HG03442 (cell line): Measurements from ENCODE around the gene PRR3.

ENCODE experiments used
- ATAC-seq: cut with Tn5 transposase; IDR thresholded peaks from one replicate; pipeline ENCODE4 v1.9.1; 2021; ENCODE audit warnings: mild to moderate bottlenecking, moderate library complexity; ENCODE audit not compliant: unreplicated experiment

PRR3 gene

DNA sequence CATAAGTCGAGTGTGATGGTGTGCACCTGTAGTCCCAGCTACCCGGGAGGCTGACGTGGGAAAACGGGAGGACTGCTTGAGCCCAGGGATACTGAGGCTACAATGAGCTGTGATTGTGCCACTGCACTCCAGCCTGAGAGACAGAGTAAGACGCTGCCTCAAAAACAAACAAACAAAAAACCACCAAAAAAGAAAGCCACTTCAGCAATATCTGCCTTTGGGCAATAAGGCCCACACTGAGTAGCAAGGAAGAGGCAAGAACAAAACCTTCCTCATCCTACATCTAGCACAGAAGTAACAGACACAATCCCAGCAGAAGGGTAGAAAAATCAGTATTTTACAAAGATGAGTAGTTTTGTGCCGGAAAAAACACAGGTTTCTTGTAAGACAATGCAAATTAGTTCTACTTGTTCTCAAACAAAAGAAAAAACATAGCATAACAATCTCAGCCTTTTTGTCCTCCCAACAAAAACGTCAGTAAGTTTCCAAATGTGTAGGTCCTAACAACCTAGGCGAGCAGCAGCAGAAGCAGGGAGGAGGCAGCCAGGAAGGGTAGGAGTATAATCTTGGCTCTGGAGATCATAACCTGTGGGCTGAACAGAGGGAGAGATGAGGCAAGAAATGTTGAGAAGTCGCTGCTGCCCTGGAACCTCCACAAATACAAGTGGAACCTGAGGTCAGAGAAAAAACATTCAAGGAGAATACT, 54.2 kb downstream of the PRR3 start:
- ATAC-seq = no peak

DNA sequence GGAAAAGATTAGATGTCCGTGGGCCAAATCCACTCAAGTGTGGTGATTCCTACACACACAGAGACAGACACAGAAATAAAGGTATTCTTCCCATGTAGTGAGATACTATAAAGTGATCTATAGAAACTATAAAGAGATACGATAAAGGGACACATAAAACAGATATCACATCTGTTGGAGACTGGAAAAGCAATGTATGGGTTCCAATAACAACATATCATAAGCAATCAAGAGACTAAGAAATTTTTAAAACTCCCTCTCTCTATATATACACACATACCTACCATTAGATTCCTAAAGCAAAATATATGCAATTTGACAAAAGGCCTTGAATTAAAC, 54.7 kb downstream of the PRR3 start:
- no peak for ATAC-seq

DNA sequence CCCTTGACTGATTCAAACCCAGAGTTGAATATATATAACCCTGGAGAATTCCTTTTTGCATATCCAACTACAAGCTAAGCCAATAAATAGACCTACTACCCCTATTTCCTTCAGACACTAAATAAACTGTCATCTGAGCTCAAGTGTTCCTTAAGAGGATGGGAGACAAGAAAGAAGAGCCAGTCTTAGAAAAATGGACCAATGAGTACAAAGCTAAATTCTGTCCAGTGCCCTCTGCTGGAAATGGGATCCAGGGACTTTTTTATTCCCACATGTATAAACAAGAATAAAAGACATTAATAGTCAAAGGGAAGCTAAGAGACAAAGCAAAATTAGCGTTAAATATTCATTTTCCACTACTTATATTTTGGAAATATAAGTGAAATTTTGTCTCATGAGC, 55.1 kb downstream of the PRR3 start:
- no peak for ATAC-seq

DNA sequence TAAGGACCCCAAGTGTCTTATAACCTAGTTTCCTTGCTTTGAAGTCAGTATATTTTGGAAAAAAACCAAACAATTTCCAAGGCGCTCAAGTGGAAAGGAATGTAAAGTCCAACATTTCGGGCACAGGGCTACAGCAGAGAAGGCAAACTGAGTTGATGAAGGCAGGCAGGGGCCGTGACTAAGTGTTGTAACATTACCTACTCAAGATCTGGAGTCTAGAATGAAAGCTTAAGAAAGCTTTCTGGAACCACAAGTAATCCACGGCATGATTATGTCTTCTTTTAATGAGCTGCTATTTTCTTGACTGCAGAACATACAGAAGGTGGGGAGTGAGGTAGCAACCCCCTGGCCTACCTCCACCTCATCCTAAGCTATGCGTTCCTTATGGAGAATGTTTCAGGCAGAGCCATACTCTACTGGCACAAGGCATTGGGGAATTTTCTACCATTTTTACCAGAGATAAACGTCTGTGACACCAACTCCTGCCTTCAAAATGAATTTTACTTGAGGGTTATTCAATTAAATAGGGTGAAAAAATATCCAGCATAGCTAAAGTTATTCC, 55.7 kb downstream of the PRR3 start:
- ATAC-seq = no peak
